HL-60 (cell line): Measurements from ENCODE around the gene MGAT4A.

Experiments used
- DNase-seq, 2 experiments: peaks; one replicate each; pipeline ENCODE4 v3.0.0-alpha.2; 2010 to 2020; ENCODE audit warnings: low read depth in 1 of 2, low spot score in 1 of 2
- H3K27ac ChIP-seq: fragments of 250-450 bp; sonication (Bioruptor Pico); replicated peaks from 2 replicates; pipeline ENCODE4 v1.5.1; 2020; ENCODE audit warnings: mild to moderate bottlenecking, moderate library complexity
- H3K27me3 ChIP-seq: fragments of 250-450 bp; sonication (Bioruptor Pico); 2 replicates; pipeline ENCODE4 v1.5.1; 2021; ENCODE audit warnings: mild to moderate bottlenecking, moderate library complexity; ENCODE audit not compliant: insufficient read depth, poor library complexity, severe bottlenecking
- H3K4me3 ChIP-seq: replicated peaks from 2 replicates; pipeline ENCODE4 v1.5.1; 2011; ENCODE audit warnings: mild to moderate bottlenecking, control low read depth, low read length; ENCODE audit not compliant: insufficient read depth
- GABPA ChIP-seq: IDR thresholded peaks from 2 replicates; pipeline ENCODE4 v1.6.1; 2012; ENCODE audit warnings: low read depth
- POLR2AphosphoS5 ChIP-seq: IDR thresholded peaks from 2 replicates; pipeline ENCODE4 v1.6.1; 2012; ENCODE audit warnings: low read depth
- SPI1 ChIP-seq: IDR thresholded peaks from 2 replicates; pipeline ENCODE4 v1.6.1; 2012; ENCODE audit warnings: low read depth, mild to moderate bottlenecking, borderline replicate concordance
- TF ChIP-seq, protein P1 (sequence below): IDR thresholded peaks from 2 replicates; pipeline ENCODE4 v1.6.1; 2012; ENCODE audit warnings: low read depth; ENCODE audit not compliant: insufficient replicate concordance
- TF ChIP-seq, protein P2 (sequence below): IDR thresholded peaks from one replicate; pipeline ENCODE4 v1.5.1; 2011; ENCODE audit warnings: low read length, control low read depth, inconsistent platforms; ENCODE audit not compliant: insufficient read depth

The MGAT4A gene

DNA sequence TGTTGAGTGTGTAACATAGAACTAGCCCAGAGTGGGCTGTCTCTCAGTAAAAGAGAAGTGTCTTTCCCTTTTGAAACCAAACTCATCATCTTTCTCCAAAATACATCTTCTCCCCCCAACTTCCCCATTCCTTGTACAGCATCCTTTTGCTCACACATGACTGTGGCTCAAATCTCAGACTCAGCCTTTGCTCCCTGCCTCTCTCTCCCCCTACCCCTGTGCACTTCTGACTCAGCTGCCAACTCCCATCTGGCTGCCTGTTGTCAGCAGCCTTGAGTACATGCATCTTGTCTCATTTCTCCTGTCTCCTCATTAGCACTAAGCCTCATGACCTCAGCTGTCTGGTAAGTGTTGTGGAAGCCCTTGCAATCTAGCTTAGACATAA, 18.1 kb upstream of the MGAT4A start:
- TF ChIP-seq POLR2AphosphoS5 = no peak
- TF ChIP-seq SPI1 = peak; percentile 90
- H3K27me3 ChIP-seq = no peaks in the 10 kb centered on the region
- DNase-seq = peak in 1 of 2 experiments; percentile 45
- H3K27ac ChIP-seq = no peak overlapping the region
- H3K4me3 ChIP-seq = no peak overlapping the region

DNA sequence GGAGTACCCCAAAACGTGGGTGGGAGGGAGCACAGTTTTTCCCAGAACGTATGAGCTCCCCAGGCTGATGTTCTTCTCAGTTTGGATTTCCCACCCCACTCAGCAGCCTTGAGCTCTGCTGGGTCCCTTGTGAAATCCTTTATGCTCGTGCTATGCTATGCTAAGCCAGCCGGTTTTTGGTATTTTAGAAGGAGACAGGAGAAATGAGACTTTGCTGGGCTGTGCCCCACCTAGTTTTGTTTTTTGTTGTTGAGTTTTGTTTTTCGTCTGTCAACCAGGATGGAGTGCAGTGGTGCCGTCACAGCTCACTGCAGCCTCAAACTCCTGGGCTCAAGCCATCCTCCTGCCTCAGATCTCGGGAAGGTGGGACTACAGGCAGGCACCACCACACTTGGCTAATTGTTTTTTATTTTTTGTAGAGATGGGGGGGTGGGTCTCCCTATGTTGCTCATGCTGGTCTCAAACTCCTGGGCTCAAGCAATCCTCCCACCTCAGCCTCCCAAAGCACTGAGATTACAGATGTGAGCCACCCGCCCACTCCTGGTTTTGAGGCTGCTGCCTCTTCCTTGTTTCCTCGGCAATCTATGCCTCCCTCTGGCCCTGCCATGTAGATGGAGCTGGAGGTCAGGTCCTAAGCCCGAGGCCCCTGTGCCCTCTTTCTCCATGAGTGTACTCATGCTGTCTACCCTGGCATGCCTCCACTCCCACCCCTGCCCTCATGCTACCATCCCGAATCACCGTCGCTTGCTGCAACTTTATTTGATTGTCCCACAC, 17.5 kb upstream of the MGAT4A start:
- Histone ChIP-seq H3K27me3 (no peaks in the 10 kb centered on the region), H3K4me3 (no peak overlapping the region), H3K27ac (no peak overlapping the region)
- no peak for DNase-seq
- no peak for TF ChIP-seq GABPA
- TF ChIP-seq POLR2AphosphoS5 = no peak
- TF ChIP-seq, protein P1, sequence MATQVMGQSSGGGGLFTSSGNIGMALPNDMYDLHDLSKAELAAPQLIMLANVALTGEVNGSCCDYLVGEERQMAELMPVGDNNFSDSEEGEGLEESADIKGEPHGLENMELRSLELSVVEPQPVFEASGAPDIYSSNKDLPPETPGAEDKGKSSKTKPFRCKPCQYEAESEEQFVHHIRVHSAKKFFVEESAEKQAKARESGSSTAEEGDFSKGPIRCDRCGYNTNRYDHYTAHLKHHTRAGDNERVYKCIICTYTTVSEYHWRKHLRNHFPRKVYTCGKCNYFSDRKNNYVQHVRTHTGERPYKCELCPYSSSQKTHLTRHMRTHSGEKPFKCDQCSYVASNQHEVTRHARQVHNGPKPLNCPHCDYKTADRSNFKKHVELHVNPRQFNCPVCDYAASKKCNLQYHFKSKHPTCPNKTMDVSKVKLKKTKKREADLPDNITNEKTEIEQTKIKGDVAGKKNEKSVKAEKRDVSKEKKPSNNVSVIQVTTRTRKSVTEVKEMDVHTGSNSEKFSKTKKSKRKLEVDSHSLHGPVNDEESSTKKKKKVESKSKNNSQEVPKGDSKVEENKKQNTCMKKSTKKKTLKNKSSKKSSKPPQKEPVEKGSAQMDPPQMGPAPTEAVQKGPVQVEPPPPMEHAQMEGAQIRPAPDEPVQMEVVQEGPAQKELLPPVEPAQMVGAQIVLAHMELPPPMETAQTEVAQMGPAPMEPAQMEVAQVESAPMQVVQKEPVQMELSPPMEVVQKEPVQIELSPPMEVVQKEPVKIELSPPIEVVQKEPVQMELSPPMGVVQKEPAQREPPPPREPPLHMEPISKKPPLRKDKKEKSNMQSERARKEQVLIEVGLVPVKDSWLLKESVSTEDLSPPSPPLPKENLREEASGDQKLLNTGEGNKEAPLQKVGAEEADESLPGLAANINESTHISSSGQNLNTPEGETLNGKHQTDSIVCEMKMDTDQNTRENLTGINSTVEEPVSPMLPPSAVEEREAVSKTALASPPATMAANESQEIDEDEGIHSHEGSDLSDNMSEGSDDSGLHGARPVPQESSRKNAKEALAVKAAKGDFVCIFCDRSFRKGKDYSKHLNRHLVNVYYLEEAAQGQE = no peak
- TF ChIP-seq, protein P2, sequence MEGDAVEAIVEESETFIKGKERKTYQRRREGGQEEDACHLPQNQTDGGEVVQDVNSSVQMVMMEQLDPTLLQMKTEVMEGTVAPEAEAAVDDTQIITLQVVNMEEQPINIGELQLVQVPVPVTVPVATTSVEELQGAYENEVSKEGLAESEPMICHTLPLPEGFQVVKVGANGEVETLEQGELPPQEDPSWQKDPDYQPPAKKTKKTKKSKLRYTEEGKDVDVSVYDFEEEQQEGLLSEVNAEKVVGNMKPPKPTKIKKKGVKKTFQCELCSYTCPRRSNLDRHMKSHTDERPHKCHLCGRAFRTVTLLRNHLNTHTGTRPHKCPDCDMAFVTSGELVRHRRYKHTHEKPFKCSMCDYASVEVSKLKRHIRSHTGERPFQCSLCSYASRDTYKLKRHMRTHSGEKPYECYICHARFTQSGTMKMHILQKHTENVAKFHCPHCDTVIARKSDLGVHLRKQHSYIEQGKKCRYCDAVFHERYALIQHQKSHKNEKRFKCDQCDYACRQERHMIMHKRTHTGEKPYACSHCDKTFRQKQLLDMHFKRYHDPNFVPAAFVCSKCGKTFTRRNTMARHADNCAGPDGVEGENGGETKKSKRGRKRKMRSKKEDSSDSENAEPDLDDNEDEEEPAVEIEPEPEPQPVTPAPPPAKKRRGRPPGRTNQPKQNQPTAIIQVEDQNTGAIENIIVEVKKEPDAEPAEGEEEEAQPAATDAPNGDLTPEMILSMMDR = no peak

DNA sequence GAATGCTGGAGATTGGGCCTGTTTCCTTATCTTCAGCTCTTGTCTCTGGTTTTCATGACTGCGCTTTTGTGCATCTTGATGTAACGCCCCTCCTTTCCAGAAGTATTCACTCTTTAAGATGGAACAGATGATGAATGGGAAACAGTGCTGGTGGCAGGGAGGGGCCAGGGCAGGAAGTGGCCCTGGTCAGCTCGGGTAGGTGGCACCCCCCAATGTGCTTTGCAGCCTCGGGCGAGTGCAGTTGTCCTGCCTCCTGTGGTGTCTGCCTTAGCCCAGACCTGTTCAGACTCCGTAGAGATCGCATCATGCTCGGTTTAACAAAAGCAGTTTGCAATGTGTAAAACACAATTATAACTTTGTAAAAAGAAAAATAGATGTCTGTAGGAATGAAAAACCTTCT, 17.0 kb upstream of the MGAT4A start:
- H3K27me3 ChIP-seq = no peaks in the 10 kb centered on the region
- no peak for DNase-seq
- no peak overlapping the region for H3K4me3 ChIP-seq
- no peak overlapping the region for H3K27ac ChIP-seq
- TF ChIP-seq, protein P1 = no peak
- TF ChIP-seq SPI1 (no peak), POLR2AphosphoS5 (no peak), GABPA (no peak)
- TF ChIP-seq, protein P2 = no peak

DNA sequence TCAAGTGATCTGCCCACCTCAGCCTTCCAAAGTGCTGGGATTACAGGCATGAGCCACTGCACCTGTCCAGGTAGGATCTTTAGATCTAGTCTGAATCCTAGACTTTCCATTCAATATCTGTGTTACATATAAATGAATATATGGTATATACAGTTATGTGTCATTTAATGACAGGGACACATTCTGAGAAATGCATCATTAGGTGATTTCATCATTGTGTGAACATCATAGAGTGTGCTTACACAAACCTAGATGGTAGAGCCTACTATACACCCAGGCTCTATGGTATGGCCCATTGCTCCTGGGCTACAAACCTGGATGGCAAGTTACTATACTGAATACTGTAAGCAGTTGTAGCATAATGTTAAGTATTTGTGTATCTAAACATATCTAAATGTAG, 15.5 kb upstream of the MGAT4A start:
- Histone ChIP-seq H3K27me3 (no peaks in the 10 kb centered on the region), H3K4me3 (no peak overlapping the region), H3K27ac (no peak overlapping the region)
- TF ChIP-seq, protein P2 = no peak
- TF ChIP-seq SPI1 (no peak), GABPA (no peak), POLR2AphosphoS5 (no peak)
- TF ChIP-seq, protein P1 = no peak
- no peak for DNase-seq
